MM.1S (cell line): Measurements from ENCODE around the gene SPATS2.

ENCODE experiments used
- DNase-seq: peaks from one replicate; pipeline ENCODE4 v3.0.0-alpha.2; 2015
- H2AFZ ChIP-seq: fragments of 300-600 bp; sonication (generic); 2 replicates; pipeline ENCODE4 v1.6.0; 2016; ENCODE audit warnings: antibody characterized with exemption, low read length
- H3F3A ChIP-seq: fragments of 300-600 bp; sonication (generic); 2 replicates; pipeline ENCODE4 v1.6.1; 2016; ENCODE audit warnings: mild to moderate bottlenecking, antibody characterized with exemption, low read length, moderate library complexity, mixed read lengths; ENCODE audit not compliant: insufficient read depth
- H3K27ac ChIP-seq: fragments of 300-600 bp; sonication (generic); 2 replicates; pipeline ENCODE4 v1.5.1; 2016; ENCODE audit warnings: mild to moderate bottlenecking, low read length
- H3K27me3 ChIP-seq: fragments of 300-600 bp; sonication (generic); replicated peaks from 2 replicates; pipeline ENCODE4 v1.6.0; 2016; ENCODE audit warnings: low read length; ENCODE audit not compliant: insufficient read depth
- H3K36me3 ChIP-seq: fragments of 300-600 bp; sonication (generic); replicated peaks from 2 replicates; pipeline ENCODE4 v1.6.1; 2016; ENCODE audit warnings: mild to moderate bottlenecking, low read length, mixed read lengths; ENCODE audit not compliant: insufficient read depth
- H3K4me1 ChIP-seq: fragments of 300-600 bp; sonication (generic); 2 replicates; pipeline ENCODE4 v1.6.1; 2016; ENCODE audit warnings: low read length, mixed read lengths
- H3K4me2 ChIP-seq: fragments of 300-600 bp; sonication (generic); 2 replicates; pipeline ENCODE4 v1.6.0; 2016; ENCODE audit warnings: low read depth, low read length
- H3K4me3 ChIP-seq: fragments of 300-600 bp; sonication (generic); 2 replicates; pipeline ENCODE4 v1.5.1; 2016; ENCODE audit warnings: low read length, mixed read lengths
- H3K79me2 ChIP-seq: fragments of 300-600 bp; sonication (generic); 2 replicates; pipeline ENCODE4 v1.6.1; 2016; ENCODE audit warnings: mixed run types, low read length, mixed read lengths
- H3K9ac ChIP-seq: fragments of 300-600 bp; sonication (generic); 2 replicates; pipeline ENCODE4 v1.6.1; 2016; ENCODE audit warnings: low read length, mixed read lengths
- H3K9me2 ChIP-seq: fragments of 300-600 bp; sonication (generic); replicated peaks from 2 replicates; pipeline ENCODE4 v1.6.1; 2016; ENCODE audit warnings: mild to moderate bottlenecking, low read length, mixed read lengths; ENCODE audit not compliant: insufficient read depth
- H3K9me3 ChIP-seq: fragments of 300-600 bp; sonication (generic); replicated peaks from 2 replicates; pipeline ENCODE4 v1.6.1; 2016; ENCODE audit warnings: mild to moderate bottlenecking, low read length, mixed read lengths; ENCODE audit not compliant: insufficient read depth
- H4K20me1 ChIP-seq: fragments of 300-600 bp; sonication (generic); 2 replicates; pipeline ENCODE4 v1.6.1; 2016; ENCODE audit warnings: mild to moderate bottlenecking, low read length, moderate library complexity, mixed read lengths; ENCODE audit not compliant: insufficient read depth
- EZH2 ChIP-seq: fragments of 300-600 bp; sonication (generic); optimal IDR thresholded peaks from 2 replicates; pipeline ENCODE3; 2017; ENCODE audit warnings: low read depth, mild to moderate bottlenecking, antibody characterized with exemption, low read length, mixed read lengths
- EZH2phosphoT487 ChIP-seq: fragments of 300-600 bp; sonication (generic); IDR thresholded peaks from 2 replicates; pipeline ENCODE4 v1.6.1; 2018; ENCODE audit warnings: antibody characterized with exemption, low read length
- TF ChIP-seq, protein P1 (sequence below): fragments of 300-600 bp; sonication (generic); IDR thresholded peaks from 2 replicates; pipeline ENCODE4 v1.5.1; 2016; ENCODE audit warnings: antibody characterized with exemption, low read length, mixed read lengths

Gene SPATS2

DNA sequence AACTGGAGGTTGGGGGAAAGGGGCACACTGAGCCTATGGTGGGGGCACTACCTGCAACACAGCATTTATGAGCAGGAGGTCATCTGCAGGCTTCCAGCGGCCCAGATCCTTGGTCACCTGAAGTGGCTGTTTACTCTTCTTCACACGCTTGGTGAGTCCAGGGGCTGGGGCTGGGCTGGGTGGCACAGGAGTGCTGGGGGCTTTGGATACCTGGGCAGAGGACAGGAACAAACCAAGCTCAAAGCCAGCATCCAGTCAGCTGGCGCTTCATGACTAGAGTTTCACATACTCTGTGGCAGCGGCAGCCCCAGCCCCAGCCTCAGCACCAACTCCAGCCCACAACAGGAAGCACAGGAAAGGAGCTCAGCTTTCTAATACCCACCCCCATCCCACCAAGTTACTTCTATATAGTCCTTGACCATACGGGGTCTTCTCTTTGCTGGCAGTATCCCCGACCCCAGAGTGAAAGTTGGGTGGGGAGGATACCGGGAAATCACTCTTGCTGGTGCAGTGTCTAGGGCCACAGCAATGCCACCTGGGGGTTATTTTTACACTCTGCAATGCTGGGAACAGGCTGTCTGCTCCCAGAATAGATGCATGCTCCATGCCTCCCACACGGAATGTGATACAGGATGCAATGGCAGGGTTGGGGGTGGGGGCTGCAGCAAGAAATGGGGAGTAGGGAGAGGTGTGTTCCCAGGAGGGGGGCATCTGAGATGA lies 197.6 kb downstream of the SPATS2 start:
- DNase-seq, result no peak
- Histone ChIP-seq H3K27ac (no peak overlapping the region), H3F3A (no peaks in the 10 kb centered on the region), H3K27me3 (no peaks in the 10 kb centered on the region), H3K4me3 (no peak overlapping the region), H3K36me3 (peaks cover 3% of the 10 kb centered on the region; the same call in 1 of the 2 replicates), H2AFZ (no peak overlapping the region), H3K79me2 (peaks cover 35% of the 10 kb centered on the region), H3K9me2 (no peaks in the 10 kb centered on the region), H4K20me1 (no peaks in the 10 kb centered on the region), H3K9me3 (no peaks in the 10 kb centered on the region), H3K9ac (no peak overlapping the region), H3K4me1 (peaks cover 4% of the 10 kb centered on the region; the same call in 1 of the 2 replicates), H3K4me2 (no peak overlapping the region)
- TF ChIP-seq EZH2phosphoT487 (no peak), EZH2 (no peak)
- TF ChIP-seq, protein P1, sequence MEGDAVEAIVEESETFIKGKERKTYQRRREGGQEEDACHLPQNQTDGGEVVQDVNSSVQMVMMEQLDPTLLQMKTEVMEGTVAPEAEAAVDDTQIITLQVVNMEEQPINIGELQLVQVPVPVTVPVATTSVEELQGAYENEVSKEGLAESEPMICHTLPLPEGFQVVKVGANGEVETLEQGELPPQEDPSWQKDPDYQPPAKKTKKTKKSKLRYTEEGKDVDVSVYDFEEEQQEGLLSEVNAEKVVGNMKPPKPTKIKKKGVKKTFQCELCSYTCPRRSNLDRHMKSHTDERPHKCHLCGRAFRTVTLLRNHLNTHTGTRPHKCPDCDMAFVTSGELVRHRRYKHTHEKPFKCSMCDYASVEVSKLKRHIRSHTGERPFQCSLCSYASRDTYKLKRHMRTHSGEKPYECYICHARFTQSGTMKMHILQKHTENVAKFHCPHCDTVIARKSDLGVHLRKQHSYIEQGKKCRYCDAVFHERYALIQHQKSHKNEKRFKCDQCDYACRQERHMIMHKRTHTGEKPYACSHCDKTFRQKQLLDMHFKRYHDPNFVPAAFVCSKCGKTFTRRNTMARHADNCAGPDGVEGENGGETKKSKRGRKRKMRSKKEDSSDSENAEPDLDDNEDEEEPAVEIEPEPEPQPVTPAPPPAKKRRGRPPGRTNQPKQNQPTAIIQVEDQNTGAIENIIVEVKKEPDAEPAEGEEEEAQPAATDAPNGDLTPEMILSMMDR, result no peak

GRCh38 chr12:49565406-49566265 lies 198.4 kb downstream of the SPATS2 start:
- Histone ChIP-seq H3K4me1 (peaks cover 4% of the 10 kb centered on the region; the same call in 1 of the 2 replicates), H3K4me2 (no peak overlapping the region), H3K9ac (no peak overlapping the region), H3K9me3 (no peaks in the 10 kb centered on the region), H3K4me3 (no peak overlapping the region), H3K27ac (no peak overlapping the region), H3K9me2 (no peaks in the 10 kb centered on the region), H3F3A (no peaks in the 10 kb centered on the region), H3K27me3 (no peaks in the 10 kb centered on the region), H2AFZ (no peak overlapping the region), H3K36me3 (peaks cover 3% of the 10 kb centered on the region; the same call in 1 of the 2 replicates), H4K20me1 (no peaks in the 10 kb centered on the region), H3K79me2 (peaks cover 41% of the 10 kb centered on the region)
- TF ChIP-seq EZH2 (no peak), EZH2phosphoT487 (no peak)
- TF ChIP-seq, protein P1, result no peak
- DNase-seq, result no peak

DNA sequence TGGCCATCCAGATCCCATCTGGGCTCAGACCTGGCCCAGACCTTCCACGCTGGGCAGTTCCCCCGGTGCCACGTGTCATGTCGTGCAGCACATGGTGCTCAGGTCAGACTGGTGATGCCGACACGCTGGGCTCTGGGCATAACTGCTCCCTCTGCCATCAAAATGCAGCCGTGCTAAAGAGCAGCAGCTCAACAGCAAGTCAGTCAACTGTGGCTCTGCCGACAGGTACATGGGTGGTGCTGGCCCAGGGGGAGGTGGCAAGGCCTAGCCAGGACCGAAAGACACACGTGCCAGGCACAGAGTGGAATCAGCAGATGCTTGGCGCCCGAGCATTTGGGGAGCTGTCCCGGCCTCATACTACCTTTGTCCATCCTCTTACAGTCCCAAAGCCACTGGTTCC lies 199.1 kb downstream of the SPATS2 start:
- H3K9ac ChIP-seq, result no peak overlapping the region
- no peak overlapping the region for H3K27ac ChIP-seq
- H3K9me2 ChIP-seq, result no peaks in the 10 kb centered on the region
- H3F3A ChIP-seq, result no peaks in the 10 kb centered on the region
- H3K4me2 ChIP-seq, result no peak overlapping the region
- peaks cover 47% of the 10 kb centered on the region for H3K79me2 ChIP-seq
- no peak for DNase-seq
- no peaks in the 10 kb centered on the region for H3K27me3 ChIP-seq
- no peaks in the 10 kb centered on the region for H3K9me3 ChIP-seq
- no peak overlapping the region for H2AFZ ChIP-seq
- H3K4me1 ChIP-seq, result peaks cover 4% of the 10 kb centered on the region; the same call in 1 of the 2 replicates
- H3K36me3 ChIP-seq, result peaks cover 3% of the 10 kb centered on the region; the same call in 1 of the 2 replicates
- TF ChIP-seq EZH2 (no peak), EZH2phosphoT487 (no peak)
- TF ChIP-seq, protein P1, result no peak
- no peak overlapping the region for H3K4me3 ChIP-seq
- no peaks in the 10 kb centered on the region for H4K20me1 ChIP-seq
